T-helper 1 cell treated with Interleukin-12 subunit alpha and Interleukin-12 subunit beta and Interleukin-4 antibody, amounts not matched to agents 30 ng/mL and 1 ng/mL, for 36 hours (primary cell): ENCODE measurements around the gene TNPO3. TPM values are rescaled to one million over a fixed set of nuclear protein-coding genes. Genes with fewer than 3 reads are reported as not detected.
"Not testable (repeated sequence)": the region's sequence is repeated elsewhere in the genome, so short reads cannot be mapped to it uniquely, and the experiment has no call there.

Experiments
- intact Hi-C: fragments of 100-400 bp; cut with micrococcal nuclease; formaldehyde crosslinking; loops from one replicate; pipeline ENCODE4 v1.15.1; 2024
- total RNA-seq: library from RNA; stranded (reverse); gene quantifications from 2 replicates; pipeline ENCODE4 v1.2.3, GENCODE V29; 2022

TNPO3 gene
- total RNA-seq, 1 donor from 2014 or later = 45.0 TPM

GRCh38 chr7:129017933-129018538, 36.9 kb downstream of the TNPO3 start:
- intact Hi-C loops = no loop called here

- intact Hi-C loops = no loop called here
Measured at GRCh38 chr7:129017264-129017663, 37.6 kb downstream of the TNPO3 start.

DNA sequence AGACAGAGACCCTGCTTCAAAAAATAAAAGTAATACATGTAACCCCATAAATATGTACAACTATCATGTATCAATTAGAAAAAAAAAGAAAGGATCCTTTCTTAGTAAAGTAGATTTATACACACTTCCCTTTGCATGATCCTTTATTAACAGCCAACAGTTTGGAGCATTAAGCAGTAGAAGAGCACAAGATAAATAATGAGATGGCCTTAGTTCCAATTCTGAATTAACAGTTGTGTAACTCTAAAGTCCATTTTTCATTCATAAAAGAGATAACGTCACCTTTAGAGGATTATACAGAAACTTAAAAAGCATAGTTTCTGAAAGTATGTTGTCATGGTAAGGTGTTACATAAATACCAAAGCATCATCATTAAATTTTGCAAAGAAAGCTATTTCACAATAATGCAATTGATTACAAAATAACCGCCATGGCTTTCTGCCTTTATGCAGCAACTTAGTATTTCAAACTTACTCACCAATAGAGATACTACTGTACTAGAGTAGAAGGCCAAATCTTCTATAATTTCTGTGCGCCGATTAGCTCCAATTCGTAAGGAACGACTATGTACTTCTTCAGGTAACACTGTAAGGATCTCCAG, 40.3 kb downstream of the TNPO3 start:
- intact Hi-C loops = no loop called here

DNA sequence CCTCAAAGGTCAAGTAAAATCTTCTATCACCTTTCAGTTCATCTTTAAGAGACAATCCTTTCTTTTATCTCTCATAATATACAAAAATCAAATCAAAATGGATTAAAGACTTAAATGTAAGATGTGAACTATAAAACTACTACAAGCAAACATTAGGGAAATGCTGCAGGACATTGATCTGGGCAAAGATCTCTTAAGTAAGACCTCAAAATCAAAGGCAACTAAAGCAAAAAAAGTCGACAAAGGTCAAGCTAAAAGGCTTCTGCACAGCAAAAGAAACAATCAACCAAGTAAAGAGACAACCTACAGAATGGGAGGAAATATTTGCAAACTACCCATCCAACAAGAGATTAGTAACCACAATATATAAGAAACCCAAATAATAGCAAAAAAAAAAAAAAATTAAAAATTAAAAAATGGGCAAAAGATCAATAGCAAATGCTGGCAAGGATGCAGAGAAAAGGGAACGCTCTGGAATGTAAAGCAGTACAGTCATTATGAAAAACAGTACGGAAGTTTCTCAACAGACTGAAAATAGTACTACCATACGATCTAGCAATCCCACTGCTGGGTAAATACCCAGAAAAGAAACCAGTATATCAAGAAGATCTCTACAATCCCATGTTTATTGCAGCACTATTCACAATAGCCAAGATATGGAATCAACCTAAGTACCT, 41.7 kb downstream of the TNPO3 start:
- intact Hi-C loops = no loop called here

DNA sequence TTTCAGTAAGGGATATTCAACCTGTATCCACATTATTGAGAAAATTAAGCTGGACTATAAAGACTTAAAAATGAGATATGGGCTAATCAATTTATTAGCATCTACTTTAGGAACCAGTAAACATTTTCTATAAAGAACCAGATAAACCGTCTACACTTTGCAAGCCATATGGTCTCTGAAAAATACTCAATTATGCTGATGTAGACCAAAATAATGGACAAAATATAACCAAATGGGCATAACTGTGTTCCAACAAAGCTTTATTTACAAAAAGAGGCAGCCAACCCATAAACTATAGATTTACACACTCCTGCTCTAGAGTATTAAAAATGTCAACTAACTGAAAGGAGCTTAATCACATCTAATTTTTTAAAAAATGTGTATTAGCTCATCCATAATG, 42.3 kb downstream of the TNPO3 start:
- intact Hi-C loops = no loop called here

DNA sequence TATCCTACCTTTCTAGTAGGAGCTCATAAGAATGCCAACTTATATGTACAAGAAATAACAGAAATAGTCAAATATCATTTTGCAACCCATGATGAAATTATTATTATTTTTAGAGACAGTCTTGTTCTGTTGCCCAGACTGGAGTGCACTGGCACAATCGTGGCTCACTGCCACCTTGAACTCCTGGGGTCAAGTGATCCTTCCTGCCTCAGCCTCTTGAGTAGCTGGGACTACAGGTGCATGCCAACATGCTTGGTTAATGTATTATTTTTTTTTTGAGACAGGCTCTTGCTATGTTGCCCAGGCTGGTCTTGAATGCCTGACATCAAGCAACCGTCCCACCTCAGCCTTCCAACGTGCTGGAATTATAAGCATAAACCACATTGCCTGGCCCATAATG, 44.8 kb downstream of the TNPO3 start:
- intact Hi-C loops = no loop called here

- intact Hi-C loops = loop anchor here (5.0 kb wide), 1 partner anchor 83 kb away; no protein-coding TSS in a partner anchor
Measured at GRCh38 chr7:129009437-129009836, 45.5 kb downstream of the TNPO3 start.

DNA sequence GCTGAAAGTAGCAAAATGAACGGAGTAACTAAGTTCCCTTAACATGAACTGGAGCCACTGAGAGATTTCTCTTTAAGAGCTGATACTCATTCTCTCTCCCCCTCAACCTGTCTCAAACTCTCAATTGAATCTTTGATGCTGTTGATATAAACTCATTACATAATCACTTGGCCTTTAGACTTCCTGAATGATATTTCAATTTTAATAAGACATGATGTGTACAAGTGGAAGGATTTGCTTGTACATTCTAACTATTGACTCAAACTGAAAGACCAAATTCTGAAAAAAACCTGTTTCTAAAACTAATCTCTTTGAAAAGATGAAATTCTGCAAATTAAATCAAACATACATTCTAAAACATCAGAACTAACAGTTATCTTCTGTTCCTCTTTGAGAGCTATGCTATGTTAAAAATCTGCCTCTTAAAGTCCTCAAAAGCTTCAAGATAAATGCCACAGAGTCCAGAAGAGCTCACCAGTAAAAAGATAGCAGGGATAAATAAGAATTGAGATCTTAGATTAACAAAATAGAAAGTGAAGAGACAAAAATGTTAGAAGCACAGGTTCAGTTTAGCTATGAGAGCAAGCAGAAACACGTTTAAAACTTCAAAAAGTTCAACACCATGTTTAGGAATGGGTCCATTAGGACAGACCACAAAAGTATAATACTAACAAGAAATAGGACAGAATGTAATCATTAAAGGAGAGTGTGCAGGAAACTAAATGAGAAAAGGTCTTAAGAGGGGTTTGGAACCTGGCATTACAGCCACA, 46.1 kb downstream of the TNPO3 start:
- intact Hi-C loops = loop anchor here (5.0 kb wide), 1 partner anchor 83 kb away; no protein-coding TSS in a partner anchor

DNA sequence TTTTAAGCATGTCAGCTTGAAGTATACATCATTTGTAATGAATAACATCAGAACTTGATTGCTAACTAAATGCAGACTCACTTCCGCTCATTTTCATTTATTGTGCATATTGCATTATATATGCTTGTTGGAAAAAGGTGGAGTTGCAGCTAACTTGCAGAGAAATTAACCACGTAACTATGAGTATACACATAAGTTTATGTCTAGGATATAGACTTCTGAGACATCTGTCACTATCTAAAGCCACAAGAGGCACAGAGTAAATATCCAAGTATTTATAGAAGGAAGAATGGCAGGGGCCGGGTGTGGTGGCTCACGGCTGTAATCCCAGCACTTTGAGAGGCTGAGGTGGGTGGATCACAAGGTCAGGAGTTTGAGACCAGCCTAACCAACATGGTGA, 47.3 kb downstream of the TNPO3 start:
- intact Hi-C loops = loop anchor here (5.0 kb wide), 1 partner anchor 85 kb away; no protein-coding TSS in a partner anchor

- intact Hi-C loops = loop anchor here (5.0 kb wide), 1 partner anchor 85 kb away; no protein-coding TSS in a partner anchor
Measured at GRCh38 chr7:129006636-129007414, 48.1 kb downstream of the TNPO3 start.

- intact Hi-C loops = loop anchor here (5.0 kb wide), 1 partner anchor 87 kb away; no protein-coding TSS in a partner anchor
Measured at GRCh38 chr7:129005186-129005585, 49.7 kb downstream of the TNPO3 start.

DNA sequence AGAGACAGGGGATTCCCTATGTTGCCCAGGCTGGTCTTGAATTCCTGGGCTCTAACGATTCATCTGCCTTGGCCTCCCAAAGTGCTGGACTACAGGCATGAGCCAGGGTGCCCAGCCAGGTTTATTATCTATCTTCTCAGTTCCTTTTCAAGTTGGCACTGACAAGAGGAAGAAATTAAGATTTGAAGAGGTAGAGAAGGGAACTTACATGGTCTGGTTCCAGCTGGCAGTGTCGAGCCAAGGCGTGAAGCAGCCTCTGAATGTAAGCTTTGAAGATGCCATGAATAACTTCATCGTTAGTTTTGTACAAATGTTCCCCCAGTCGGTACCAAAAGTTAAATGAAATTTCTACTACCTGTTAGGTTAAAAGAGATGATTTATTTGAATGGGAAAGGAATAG, 57.7 kb downstream of the TNPO3 start:
- intact Hi-C loops = no loop called here

DNA sequence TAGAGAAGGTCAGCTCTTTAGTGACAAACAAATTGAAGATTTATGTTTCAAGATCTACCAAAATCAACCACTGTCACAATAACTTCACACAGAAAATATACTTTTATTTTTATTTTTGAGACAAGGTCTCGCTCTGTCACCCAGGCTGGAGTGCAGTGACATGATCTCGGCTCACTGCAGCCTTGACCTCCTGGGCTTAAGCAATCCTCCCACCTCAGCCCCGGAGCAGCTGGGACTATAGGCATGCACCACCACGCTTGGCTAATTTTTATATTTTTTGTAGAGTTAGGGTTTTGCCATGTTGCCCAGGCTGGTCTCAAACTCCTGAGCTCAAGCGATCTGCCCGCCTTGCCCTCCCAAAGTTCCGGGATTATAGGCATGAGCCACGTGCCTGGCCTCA, 60.4 kb downstream of the TNPO3 start:
- intact Hi-C loops = not testable (repeated sequence)

- intact Hi-C loops = no loop called here
Measured at GRCh38 chr7:128993419-128993818, 61.5 kb downstream of the TNPO3 start.

GRCh38 chr7:128989961-128990360, 65.0 kb downstream of the TNPO3 start:
- intact Hi-C loops = no loop called here

DNA sequence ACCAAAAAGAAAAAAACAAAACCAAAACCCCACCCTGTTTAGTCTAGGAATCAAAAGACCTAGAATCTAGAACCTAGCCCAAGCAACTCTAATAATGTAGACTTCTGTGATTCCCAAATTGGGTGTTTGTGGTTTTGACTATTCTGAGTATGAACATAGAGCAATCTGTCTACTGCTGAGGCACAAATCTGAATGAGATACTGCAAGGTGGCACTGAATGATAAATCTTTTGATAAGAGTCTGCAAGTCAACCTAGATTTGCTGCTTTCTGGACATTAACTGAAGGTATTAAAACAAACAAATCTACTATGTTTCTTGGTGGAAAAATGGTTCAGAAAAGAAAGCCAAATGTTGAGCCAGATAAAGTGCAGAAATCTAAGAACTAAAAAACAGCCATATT, 66.5 kb downstream of the TNPO3 start:
- intact Hi-C loops = no loop called here

DNA sequence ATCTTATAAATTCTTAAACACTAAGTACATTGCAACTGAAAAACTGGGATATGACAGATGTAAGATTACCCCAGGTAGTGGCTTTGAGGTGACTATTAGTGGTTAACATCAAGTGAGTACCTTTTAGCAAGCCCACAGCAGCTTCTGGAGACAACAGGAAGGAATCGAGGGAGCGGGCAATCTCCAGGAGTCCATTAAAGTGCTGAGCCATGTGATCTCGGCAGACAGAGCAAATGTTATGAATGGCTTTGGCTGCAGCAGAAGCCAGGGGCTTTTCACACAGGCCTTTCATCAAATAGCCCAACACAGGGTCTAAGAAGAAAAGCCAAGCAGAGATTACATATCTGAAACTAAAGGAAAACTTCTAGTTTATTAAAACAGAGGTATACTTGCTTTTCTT, 68.3 kb downstream of the TNPO3 start:
- intact Hi-C loops = no loop called here

DNA sequence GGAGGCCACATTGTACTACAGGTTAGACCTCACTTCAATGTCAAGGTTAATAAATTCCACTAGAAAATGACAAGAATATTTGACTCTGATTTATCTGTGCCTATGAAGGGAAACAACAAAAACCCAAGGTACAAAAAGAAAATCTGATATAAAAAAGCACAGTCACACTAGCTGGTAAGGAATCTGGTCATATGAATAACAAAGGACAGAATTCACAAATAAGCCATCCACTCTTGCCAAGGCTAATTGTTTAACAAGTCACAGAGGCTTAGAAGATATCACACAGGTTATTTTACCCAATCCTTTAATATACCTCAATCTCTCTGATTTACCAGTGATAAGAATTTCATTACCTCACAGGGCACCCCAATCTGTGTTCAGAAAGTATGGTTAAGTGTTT, 69.3 kb downstream of the TNPO3 start:
- intact Hi-C loops = no loop called here

DNA sequence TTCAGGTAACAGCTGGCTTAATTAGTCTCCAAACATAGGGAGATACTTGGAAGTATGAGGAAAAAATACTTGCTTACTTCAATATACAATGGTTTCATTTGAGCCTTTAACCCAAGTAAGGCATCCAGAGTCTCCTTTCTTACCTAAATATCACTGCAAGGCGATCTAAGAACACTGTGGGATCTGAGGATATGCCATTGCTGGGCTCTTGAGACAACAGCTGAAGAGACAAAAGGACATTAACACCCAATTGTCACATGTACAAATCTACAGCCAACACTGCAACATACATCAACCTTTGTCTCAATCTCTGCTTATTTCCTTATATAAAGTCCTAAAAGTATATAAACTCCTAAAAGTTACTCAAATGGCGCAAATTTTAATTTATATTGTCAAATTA, 72.8 kb downstream of the TNPO3 start:
- intact Hi-C loops = no loop called here

GRCh38 chr7:128974241-128974934, 80.5 kb downstream of the TNPO3 start:
- intact Hi-C loops = no loop called here
